GM06990 (cell line): ENCODE measurements around the gene RPS10.
A peak's percentile ranks its signal among the peaks of the same experiment; 100 is the strongest.

Experiments
- DNase-seq: peaks from one replicate; pipeline ENCODE4 v3.0.0-alpha.2; 2011; ENCODE audit not compliant: insufficient read length; ENCODE audit errors: extremely low read depth
- H3K27me3 ChIP-seq: replicated peaks from 2 replicates; pipeline ENCODE4 v1.6.0; 2011; ENCODE audit warnings: low read length; ENCODE audit not compliant: control insufficient read depth, insufficient read depth
- H3K36me3 ChIP-seq: 2 replicates; pipeline ENCODE4 v1.5.1; 2011; ENCODE audit warnings: low read length; ENCODE audit not compliant: control insufficient read depth, insufficient read depth
- H3K4me3 ChIP-seq: replicated peaks from 2 replicates; pipeline ENCODE4 v1.5.1; 2011; ENCODE audit warnings: low read depth, mild to moderate bottlenecking, control low read depth, low read length
- TF ChIP-seq, protein P1 (sequence below): IDR thresholded peaks from 2 replicates; pipeline ENCODE4 v1.5.1; 2011; ENCODE audit warnings: low read length, control low read depth, mild to moderate bottlenecking, inconsistent platforms; ENCODE audit not compliant: insufficient read depth, poor library complexity, severe bottlenecking

Gene RPS10

DNA sequence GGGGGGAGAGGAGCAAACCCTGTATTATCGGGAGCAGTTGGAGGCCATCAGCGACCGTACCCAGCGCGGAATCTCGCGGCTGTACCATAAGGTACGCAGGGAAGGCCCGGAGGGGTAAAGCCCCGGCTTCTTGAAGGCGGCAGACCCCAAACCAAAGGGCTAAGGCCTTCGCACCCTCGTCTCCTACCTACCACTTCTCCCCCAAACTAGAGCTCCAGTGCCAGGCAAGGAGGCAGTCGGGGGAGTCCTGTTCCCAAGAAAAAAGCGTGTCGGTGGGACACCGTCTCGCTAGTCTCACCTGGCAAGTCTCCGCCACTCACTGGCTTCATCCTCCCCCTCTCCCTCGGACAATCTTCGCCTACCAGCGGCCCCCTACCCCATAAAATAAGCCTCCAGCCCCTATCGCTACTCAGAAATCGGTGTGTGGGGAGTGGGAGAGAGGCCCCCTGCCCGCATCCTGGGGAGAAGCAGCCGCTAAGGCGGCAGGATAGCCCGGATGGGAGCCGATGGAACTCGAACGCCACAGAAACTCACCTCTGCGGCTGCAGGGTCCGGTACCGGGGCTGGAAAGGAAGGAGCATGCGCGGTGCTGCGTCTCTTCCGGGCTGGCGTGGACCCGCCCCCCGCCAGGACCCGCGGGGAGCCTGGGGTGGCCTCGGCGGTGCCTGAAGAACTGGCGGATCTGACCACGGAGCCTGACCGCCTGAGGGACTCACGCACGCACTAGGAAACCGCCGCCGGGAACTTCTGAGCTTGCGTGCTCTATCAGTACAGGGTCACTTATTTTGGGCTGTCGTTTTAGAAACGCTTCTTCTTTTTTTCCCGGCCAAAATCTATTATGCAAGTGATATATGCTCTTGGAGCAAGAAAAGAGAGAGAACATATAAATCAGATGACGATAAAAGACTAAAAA, at the start of gene RPS10:
Gene RPS10 (minus strand): TSS at position 572 of the 913 bp plus-strand sequence. CDS start 848 bp downstream, outside the sequence.
- Histone ChIP-seq H3K36me3 (peaks cover 15% of the 10 kb centered on the region), H3K4me3 (peak within 1 kb of the TSS; percentile 76), H3K27me3 (no peaks in the 10 kb centered on the region)
- TF ChIP-seq, protein P1, sequence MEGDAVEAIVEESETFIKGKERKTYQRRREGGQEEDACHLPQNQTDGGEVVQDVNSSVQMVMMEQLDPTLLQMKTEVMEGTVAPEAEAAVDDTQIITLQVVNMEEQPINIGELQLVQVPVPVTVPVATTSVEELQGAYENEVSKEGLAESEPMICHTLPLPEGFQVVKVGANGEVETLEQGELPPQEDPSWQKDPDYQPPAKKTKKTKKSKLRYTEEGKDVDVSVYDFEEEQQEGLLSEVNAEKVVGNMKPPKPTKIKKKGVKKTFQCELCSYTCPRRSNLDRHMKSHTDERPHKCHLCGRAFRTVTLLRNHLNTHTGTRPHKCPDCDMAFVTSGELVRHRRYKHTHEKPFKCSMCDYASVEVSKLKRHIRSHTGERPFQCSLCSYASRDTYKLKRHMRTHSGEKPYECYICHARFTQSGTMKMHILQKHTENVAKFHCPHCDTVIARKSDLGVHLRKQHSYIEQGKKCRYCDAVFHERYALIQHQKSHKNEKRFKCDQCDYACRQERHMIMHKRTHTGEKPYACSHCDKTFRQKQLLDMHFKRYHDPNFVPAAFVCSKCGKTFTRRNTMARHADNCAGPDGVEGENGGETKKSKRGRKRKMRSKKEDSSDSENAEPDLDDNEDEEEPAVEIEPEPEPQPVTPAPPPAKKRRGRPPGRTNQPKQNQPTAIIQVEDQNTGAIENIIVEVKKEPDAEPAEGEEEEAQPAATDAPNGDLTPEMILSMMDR = no peak
- peak; percentile 94 for DNase-seq

DNA sequence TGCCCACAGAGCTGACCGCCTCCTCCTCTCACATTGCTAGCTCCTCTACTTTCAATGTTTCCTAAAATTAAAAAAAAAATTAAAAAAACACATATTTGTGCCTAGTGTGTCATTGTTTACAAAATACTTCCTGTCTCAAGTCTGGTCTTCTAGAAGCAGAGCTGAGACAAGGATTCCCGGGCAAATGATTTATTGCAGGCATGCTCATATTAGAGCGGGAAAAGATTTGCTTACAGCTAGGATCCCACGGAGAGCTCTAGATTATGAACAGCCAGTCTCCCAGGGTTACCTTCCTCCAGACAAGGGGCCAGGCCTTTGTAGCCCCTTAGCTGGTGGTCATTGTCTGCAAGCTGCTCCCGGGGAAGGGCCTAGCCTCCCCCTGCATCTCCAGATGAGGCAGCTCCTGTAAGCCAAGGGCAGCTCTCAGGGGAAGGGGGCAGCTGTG, 49.4 kb upstream of the RPS10 start:
- Histone ChIP-seq H3K36me3 (no peaks in the 10 kb centered on the region), H3K4me3 (no peak overlapping the region), H3K27me3 (no peaks in the 10 kb centered on the region)
- TF ChIP-seq, protein P1 = no peak
- no peak for DNase-seq

DNA sequence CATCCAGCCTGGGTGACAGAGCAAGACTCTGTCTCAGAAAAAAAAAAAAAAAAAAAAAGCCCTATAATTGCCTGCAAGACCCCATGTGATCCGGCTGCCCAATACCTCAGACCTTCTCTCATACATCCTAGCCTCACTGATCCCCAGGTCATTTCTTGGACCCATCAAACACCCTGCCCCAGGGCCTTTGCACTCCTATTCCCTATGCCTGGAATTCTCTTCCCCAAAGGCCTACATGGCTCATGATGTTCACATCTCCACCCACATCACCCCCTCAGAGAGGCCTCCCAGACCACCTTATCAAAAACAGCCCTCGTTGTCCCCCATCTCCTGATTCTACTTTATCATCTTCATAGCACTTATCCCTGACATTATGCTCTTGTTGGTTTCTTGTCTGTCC, 48.9 kb upstream of the RPS10 start:
- Histone ChIP-seq H3K36me3 (no peaks in the 10 kb centered on the region), H3K4me3 (no peak overlapping the region), H3K27me3 (no peaks in the 10 kb centered on the region)
- no peak for DNase-seq
- TF ChIP-seq, protein P1 = no peak

DNA sequence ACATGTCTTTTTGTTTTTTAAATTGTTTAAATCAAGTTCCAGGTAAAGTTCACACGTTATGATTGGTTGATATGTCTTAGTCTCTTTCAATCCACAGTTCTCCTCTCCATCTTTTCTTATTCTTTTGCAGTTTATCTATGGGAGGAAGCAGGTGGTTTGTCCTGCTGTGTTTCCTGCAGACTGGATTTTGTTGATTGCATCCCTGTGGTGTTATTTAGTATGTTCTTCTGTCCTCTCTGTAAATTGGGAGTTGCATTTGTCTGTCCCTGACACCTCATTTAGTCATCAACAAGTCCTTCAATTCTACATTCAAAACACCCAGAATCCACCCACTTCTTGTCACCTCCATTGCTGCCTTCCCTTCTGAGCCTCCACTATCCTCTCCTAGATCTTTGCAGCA, 48.1 kb upstream of the RPS10 start:
- H3K4me3 ChIP-seq = no peak overlapping the region
- DNase-seq = no peak
- TF ChIP-seq, protein P1 = no peak
- no peaks in the 10 kb centered on the region for H3K36me3 ChIP-seq
- no peaks in the 10 kb centered on the region for H3K27me3 ChIP-seq

DNA sequence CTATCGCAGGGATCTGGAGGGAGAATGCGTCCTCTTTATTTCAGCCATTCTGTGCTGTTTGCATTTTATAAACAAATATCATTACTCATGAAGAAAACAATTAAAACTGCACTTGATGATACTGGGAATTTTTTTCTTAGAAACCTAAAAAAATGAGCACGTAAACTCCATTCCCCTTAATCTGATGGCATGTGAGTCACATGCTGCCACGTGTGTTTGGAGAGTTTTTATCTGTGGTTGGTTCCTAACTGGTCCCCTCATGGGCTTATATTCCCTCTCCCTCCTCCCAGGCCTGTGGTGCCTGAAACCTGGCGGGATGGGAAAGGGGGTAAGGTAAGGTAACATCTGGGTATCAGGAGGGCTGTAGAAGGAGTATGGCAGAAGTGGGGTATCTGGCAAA, 46.6 kb upstream of the RPS10 start:
- Histone ChIP-seq H3K4me3 (no peak overlapping the region), H3K27me3 (no peaks in the 10 kb centered on the region), H3K36me3 (no peaks in the 10 kb centered on the region)
- no peak for DNase-seq
- TF ChIP-seq, protein P1 = no peak
